ENCODE measurements around the gene SMCHD1. TPM values are rescaled to one million over a fixed set of nuclear protein-coding genes. Genes with fewer than 3 reads are reported as not detected.

The SMCHD1 gene
- total and polyA plus RNA-seq, 2 donors (not counting 1 experiment from before 2014, with no cell fraction given) = 54.2 to 380 TPM

- Histone ChIP-seq H3K36me3 (replicated peaks in 1 of 2; ENCODE audit: control extremely low read depth in 1 of 2, control insufficient read depth in 1 of 2, extremely low read depth in 1 of 2, insufficient read depth in 2 of 2, low read length in 1 of 2) (peaks cover 0 to 2% of the 10 kb centered on the region in 2 experiments), H3K9ac (ENCODE audit: low read length) (no peak overlapping the region), H3K79me2 (ENCODE audit: control insufficient read depth, insufficient read depth, low read length) (peaks cover 27% of the 10 kb centered on the region), H3K4me2 (replicated peaks; ENCODE audit: low read depth, low read length, poor library complexity, severe bottlenecking) (peak overlapping the region; percentile 75), H4K20me1 (ENCODE audit: control insufficient read depth, insufficient read depth, low read length, poor library complexity, severe bottlenecking) (peaks cover 17% of the 10 kb centered on the region), H3K9me3 (ENCODE audit: control extremely low read depth in 1 of 3, control insufficient read depth in 2 of 3, insufficient read depth in 1 of 3, low read length in 2 of 3) (no peaks in the 10 kb centered on the region), H3K4me3 (ENCODE audit: control extremely low read depth in 1 of 5, extremely low read depth in 1 of 5, insufficient read depth in 1 of 5, low read depth in 2 of 5, low read length in 4 of 5) (no peak overlapping the region), H3K27ac (ENCODE audit: low read length in 2 of 2) (peak overlapping the region; percentile 38 to 100), H3K27me3 (replicated peaks in 1 of 4; ENCODE audit: control extremely low read depth in 1 of 4, control insufficient read depth in 3 of 4, insufficient read depth in 4 of 4, low read length in 3 of 4) (no peaks in the 10 kb centered on the region), H3K4me1 (ENCODE audit: control insufficient read depth in 2 of 2, insufficient read depth in 2 of 2, low read length in 2 of 2) (peaks cover 21 to 22% of the 10 kb centered on the region in 2 donors), H2AFZ (ENCODE audit: insufficient read depth, low read depth, low read length, poor library complexity, severe bottlenecking) (peak overlapping the region; percentile 29)
- CTCF ChIA-PET = interaction anchor here (0.5 to 1.4 kb wide), 5 partner anchors 11 to 106 kb away, joined by 3 to 8 read pairs (median 4); partner anchors contain the start of genes METTL4 and NDC80
- ATAC-seq (ENCODE audit: low read depth) = no peak
- POLR2A ChIA-PET = interaction anchor here (0.8 to 2.6 kb wide), 3 partner anchors 11 to 48 kb away, joined by 3 to 13 read pairs (median 5); no protein-coding TSS in a partner anchor
- no peak for TF ChIP-seq EZH2 (IDR thresholded peaks at IDR 0.05; ENCODE audit: borderline replicate concordance, insufficient read depth, low read depth, low read length, poor library complexity, severe bottlenecking)
- TF ChIP-seq, protein P1, sequence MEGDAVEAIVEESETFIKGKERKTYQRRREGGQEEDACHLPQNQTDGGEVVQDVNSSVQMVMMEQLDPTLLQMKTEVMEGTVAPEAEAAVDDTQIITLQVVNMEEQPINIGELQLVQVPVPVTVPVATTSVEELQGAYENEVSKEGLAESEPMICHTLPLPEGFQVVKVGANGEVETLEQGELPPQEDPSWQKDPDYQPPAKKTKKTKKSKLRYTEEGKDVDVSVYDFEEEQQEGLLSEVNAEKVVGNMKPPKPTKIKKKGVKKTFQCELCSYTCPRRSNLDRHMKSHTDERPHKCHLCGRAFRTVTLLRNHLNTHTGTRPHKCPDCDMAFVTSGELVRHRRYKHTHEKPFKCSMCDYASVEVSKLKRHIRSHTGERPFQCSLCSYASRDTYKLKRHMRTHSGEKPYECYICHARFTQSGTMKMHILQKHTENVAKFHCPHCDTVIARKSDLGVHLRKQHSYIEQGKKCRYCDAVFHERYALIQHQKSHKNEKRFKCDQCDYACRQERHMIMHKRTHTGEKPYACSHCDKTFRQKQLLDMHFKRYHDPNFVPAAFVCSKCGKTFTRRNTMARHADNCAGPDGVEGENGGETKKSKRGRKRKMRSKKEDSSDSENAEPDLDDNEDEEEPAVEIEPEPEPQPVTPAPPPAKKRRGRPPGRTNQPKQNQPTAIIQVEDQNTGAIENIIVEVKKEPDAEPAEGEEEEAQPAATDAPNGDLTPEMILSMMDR (IDR thresholded peaks at IDR 0.05) = no peak
- peak; percentile 61 for DNase-seq
- H3K27me3 Mint-ChIP-seq = no peaks in the 10 kb centered on the region
- intact Hi-C loops (cut with micrococcal nuclease) = loop anchor here (10.0 kb wide), 2 partner anchors 791 to 941 kb away; no protein-coding TSS in a partner anchor
- WGBS (ENCODE audit: insufficient coverage) = 100% methylated on average over 1 of the region's 4 CpGs
- H3K27ac Mint-ChIP-seq = peak overlapping the region; percentile 98
- no peaks in the 10 kb centered on the region for H3K9me3 Mint-ChIP-seq (ENCODE audit: insufficient read depth)
- H3K4me1 Mint-ChIP-seq = peaks cover 29% of the 10 kb centered on the region
- peak overlapping the region; percentile 65 for H3K4me3 Mint-ChIP-seq
Measured at GRCh38 chr18:2653467-2653866, 2.1 kb upstream of the SMCHD1 start.
